Measurements from ENCODE around the gene GSTM3. TPM values are rescaled to one million over a fixed set of nuclear protein-coding genes. Genes with fewer than 3 reads are reported as not detected.
"Not testable (repeated sequence)": the region's sequence is repeated elsewhere in the genome, so short reads cannot be mapped to it uniquely, and the experiment has no call there.

GSTM3 gene
- total RNA-seq, 1 experiment from 2014 or later, result 194 TPM

- no peak for DNase-seq (ENCODE audit: low read depth)
Measured at GRCh38 chr1:109726728-109727373, 14.0 kb downstream of the GSTM3 start.

- no peak for DNase-seq (ENCODE audit: low read depth)
Measured at GRCh38 chr1:109726007-109726406, 14.8 kb downstream of the GSTM3 start.

- no peak for DNase-seq (ENCODE audit: low read depth)
Measured at GRCh38 chr1:109725510-109725909, 15.3 kb downstream of the GSTM3 start.

DNA sequence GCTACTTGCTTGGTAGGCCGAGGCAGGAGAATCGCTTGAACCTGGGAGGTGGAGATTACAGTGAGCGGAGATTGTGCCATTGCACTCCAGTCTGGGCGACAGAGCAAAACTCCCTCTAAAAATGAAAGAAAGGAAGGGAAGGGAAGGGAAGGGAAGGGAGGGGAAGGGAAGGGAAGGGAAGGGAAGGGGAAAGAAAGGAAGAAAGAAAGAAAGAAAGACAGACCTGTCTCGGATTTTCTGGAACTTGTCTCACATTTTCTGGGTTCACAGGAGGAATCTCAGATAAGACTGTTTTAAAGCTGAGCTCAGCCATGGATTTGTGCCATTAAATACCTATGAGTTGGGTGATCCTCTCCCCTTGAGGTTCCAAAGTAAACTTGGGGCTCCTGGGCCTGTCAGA, 15.9 kb downstream of the GSTM3 start:
- DNase-seq (ENCODE audit: low read depth), result no peak

GRCh38 chr1:109722908-109723691, 17.7 kb downstream of the GSTM3 start:
- no peak for DNase-seq (ENCODE audit: low read depth)

GRCh38 chr1:109721971-109722370, 18.9 kb downstream of the GSTM3 start:
- DNase-seq (ENCODE audit: low read depth), result no peak

DNA sequence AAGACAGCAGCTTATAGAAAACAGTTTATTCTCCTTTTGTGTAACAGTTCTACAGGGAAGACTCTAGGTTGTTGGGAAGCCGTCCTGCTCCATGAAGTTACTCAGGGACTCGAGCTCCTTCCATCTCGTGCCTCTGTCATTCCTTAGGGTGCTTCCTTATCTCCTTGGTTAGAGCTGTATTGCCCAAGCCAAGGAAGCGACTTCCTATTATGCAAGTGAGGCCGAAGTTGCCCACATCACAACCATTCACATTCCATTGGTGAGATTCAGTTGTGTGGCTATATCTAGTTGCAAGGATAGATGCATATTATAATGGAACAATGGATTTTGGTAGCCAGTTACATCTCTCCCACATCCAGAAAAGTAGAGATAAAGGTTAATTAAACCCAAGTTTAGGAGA, 19.8 kb downstream of the GSTM3 start:
- DNase-seq (ENCODE audit: low read depth), result no peak

GRCh38 chr1:109719337-109719837, 21.5 kb downstream of the GSTM3 start:
- peak; percentile 24 for DNase-seq (ENCODE audit: low read depth)

DNA sequence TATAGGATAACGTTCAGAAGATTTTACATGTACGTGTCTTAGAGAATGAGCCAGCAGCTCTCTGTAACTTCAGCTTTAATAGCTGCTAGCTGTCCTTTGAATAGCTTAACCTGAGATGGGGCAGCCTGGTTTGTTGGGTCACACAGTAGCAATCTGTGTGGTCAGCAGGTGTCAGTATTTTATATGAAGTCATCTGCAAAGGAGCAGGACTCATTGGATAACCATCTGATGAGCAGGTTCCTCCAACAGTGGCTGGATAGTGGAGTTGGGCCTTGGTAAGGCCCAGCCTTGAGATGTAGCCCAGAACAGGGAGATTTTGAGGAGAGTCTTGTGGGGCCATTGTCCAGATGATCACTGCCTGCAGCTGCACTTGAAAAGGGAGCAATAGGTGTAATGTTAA, 22.3 kb downstream of the GSTM3 start:
- no peak for DNase-seq (ENCODE audit: low read depth)

DNA sequence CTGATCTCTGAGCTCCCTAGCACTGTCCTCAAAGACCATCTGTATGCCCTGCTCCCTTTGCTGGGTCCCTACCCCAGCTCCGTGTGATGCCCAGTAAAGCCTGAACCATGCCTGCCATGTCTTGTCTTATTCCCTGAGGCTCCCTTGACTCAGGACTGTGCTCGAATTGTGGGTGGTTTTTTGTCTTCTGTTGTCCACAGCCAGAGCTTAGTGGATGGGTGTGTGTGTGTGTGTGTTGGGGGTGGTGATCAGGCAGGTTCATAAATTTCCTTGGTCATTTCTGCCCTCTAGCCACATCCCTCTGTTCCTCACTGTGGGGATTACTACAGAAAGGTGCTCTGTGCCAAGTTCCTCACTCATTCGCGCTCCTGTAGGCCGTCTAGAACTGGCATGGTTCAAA, 23.1 kb downstream of the GSTM3 start:
- no peak for DNase-seq (ENCODE audit: low read depth)

GRCh38 chr1:109716570-109717090, 24.2 kb downstream of the GSTM3 start:
- DNase-seq (ENCODE audit: low read depth), result no peak

DNA sequence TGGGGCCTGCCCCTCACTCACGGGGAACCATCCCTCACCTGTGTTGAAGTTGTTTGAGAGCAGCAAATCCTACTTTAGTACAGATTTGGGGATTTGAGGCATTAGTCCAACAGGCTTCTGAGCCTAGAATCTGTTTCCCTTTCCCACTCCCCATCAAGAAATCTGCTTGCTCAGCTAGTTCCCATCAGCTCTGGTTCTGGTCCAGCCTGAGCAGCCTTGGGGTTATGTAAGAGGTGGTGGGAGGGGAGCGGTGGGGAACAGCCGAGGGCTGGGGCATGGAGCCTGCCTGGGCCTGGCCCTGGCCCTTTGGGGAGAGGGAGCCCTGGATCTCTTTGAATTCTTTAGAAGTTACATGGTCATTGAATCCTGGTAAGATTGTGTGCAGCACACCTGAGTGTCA, 24.7 kb downstream of the GSTM3 start:
- no peak for DNase-seq (ENCODE audit: low read depth)

DNA sequence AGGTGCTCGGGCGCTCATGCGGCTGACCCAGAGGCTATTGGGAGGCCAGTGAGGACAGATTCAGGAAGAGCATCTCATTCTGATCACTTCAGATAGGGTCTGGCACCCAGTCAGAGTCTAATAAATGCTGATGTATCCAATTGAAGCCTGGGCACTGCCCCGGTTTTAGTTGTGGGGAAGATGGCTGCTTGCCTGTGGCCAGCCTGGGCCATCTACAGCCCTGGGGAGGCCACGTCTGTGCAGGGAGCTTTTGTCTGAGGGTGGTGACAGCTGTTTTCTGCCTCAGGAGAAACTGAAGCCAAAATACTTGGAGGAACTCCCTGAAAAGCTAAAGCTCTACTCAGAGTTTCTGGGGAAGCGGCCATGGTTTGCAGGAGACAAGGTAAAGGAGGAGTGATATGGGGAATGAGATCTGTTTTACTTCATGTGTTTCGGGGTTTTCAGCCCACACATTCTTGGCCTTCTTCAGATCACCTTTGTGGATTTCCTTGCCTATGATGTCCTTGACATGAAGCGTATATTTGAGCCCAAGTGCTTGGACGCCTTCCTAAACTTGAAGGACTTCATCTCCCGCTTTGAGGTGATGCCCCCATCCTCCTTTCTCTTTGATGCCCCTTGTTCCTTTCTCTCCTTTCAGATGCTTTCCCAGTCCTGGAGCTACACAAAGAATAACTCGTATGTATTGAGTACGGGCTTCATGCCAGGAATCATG, 26.0 kb downstream of the GSTM3 start:
- no peak for DNase-seq (ENCODE audit: low read depth)

DNA sequence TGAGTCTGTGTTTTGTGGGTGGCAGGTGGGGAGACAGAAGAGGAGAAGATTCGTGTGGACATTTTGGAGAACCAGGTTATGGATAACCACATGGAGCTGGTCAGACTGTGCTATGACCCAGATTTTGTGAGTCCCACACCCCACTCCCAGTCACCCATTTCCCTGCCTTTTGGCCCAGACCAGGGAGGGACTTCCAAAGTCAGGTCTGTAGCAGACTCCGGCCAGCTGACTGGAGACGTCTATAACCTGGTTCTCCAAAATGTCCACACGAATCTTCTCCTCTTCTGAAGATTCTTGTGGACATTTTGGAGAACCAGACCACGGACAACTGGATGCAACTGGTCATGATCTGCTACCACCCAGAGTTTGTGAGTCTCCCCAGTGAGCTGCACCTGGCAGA, 27.2 kb downstream of the GSTM3 start:
- no peak for DNase-seq (ENCODE audit: low read depth)

- DNase-seq (ENCODE audit: low read depth), result no peak
Measured at GRCh38 chr1:109712321-109712864, 28.4 kb downstream of the GSTM3 start.

- not testable (repeated sequence) for DNase-seq (ENCODE audit: low read depth)
Measured at GRCh38 chr1:109711593-109712320, 29.1 kb downstream of the GSTM3 start, which contains the start of gene GSTM5. TSS of gene GSTM5 (plus strand) at chr1:109712251. CDS start at chr1:109712313, 62 bp downstream.

DNA sequence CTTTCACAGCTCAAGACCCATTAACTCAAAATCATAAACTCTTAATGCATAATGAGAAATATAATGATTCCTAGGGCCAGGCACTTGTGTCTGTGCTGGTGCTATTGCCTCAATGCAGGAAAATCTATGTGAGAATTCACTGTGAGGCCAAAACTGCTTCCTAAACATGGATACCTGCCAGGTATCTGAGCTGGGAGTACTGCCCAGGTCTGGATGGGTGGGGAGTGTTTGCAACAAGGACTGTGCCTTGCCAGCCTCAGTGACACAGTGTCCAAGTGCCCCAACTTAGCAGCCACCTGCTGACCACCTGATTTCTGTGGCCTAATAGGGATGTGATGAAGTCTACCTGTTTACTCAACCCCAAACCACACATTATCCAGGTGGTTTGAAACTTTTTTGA, 31.0 kb downstream of the GSTM3 start:
- DNase-seq (ENCODE audit: low read depth), result not testable (repeated sequence)

DNA sequence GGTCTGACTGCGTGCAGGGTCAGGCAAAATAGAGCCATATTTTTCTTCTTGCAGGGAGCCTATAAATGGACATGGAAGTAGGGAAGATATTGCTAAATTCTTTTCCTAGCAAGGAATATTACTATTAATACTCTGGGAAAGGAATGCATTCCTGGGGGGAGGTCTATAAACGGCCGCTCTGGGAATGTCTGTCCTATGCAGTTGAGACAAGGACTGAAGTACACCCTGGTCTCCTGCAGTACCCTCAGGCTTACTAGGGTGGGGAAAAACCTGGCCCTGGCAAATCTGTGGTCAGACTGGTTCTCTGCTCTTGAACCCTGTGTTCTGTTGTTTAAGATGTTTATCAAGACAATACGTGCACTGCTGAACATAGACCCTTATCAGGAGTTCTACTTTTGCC, 31.9 kb downstream of the GSTM3 start:
- DNase-seq (ENCODE audit: low read depth), result not testable (repeated sequence)

- DNase-seq (ENCODE audit: low read depth), result no peak
Measured at GRCh38 chr1:109705411-109705810, 35.4 kb downstream of the GSTM3 start.

GRCh38 chr1:109704173-109704572, 36.7 kb downstream of the GSTM3 start:
- DNase-seq (ENCODE audit: low read depth), result no peak

DNA sequence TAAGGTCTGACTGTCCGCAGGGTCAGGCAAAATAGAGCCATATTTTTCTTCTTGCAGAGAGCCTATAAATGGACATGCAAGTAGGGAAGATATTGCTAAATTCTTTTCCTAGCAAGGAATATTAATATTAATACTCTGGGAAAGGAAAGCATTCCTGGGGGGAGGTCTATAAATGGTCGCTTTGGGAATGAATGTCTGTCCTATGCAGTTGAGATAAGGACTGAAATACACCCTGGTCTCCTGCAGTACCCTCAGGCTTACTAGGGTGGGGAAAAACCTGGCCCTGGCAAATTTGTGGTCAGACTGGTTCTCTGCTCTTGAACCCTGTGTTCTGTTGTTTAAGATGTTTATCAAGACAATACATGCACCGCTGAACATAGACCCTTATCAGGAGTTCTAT, 37.9 kb downstream of the GSTM3 start:
- not testable (repeated sequence) for DNase-seq (ENCODE audit: low read depth)
